Measurements from ENCODE around the gene CAGE1. TPM values are rescaled to one million over a fixed set of nuclear protein-coding genes. Genes with fewer than 3 reads are reported as not detected.
"Not testable (repeated sequence)": the region's sequence is repeated elsewhere in the genome, so short reads cannot be mapped to it uniquely, and the experiment has no call there.

CAGE1 gene
- total RNA-seq, 2 experiments from 2014 or later: 0.27 to 1.1 TPM

- Histone ChIP-seq H3K4me3 (ENCODE audit: low read depth, low read length, poor library complexity, severe bottlenecking) (no peak overlapping the region), H3K4me1 (ENCODE audit: insufficient read depth, low read length, poor library complexity, severe bottlenecking) (no peaks in the 10 kb centered on the region), H3K4me2 (ENCODE audit: low read length) (no peak overlapping the region), H4K20me1 (ENCODE audit: insufficient read depth, low read length) (no peaks in the 10 kb centered on the region), H3K36me3 (ENCODE audit: insufficient read depth, low read length) (no peaks in the 10 kb centered on the region), H3K27ac (ENCODE audit: low read depth, low read length, poor library complexity, severe bottlenecking) (no peak overlapping the region), H3K9me2 (ENCODE audit: insufficient read depth, low read length) (no peaks in the 10 kb centered on the region), H2AFZ (ENCODE audit: low read length) (no peak overlapping the region), H3K9me3 (ENCODE audit: low read length) (no peaks in the 10 kb centered on the region), H3K79me2 (ENCODE audit: insufficient read depth, low read depth, low read length) (no peaks in the 10 kb centered on the region)
- BruUV-seq (replicated peaks): no TSS peak
- TF ChIP-seq EZH2phosphoT487 (IDR thresholded peaks at IDR 0.05; ENCODE audit: borderline replicate concordance, low read depth, low read length): no peak
- TF ChIP-seq CTCF (conservative IDR thresholded peaks at IDR 0.05; ENCODE audit: low read length): no peak
- DNase-seq (ENCODE audit: low spot score): no peak
- intact Hi-C loops (cut with micrococcal nuclease; ENCODE audit: unreplicated experiment): no loop called here
- POLR2A ChIA-PET: interaction anchor here (0.5 to 1.5 kb wide), 3 partner anchors 12 to 517 kb away, joined by 3 to 6 read pairs (median 3); partner anchors contain the start of genes CAGE1 and RIOK1
- CTCF ChIA-PET (ENCODE audit: unreplicated experiment): no interaction called here
These were observed 11.6 kb downstream of the CAGE1 start for GRCh38 chr6:7377961-7378360.

- ChIA-PET CTCF (ENCODE audit: unreplicated experiment) (no interaction called here), POLR2A (interaction anchor here (0.6 to 1.6 kb wide), 2 partner anchors 11 to 155 kb away, joined by 3 to 4 read pairs; no protein-coding TSS in a partner anchor)
- intact Hi-C loops (cut with micrococcal nuclease; ENCODE audit: unreplicated experiment): no loop called here
- TF ChIP-seq CTCF (conservative IDR thresholded peaks at IDR 0.05; ENCODE audit: low read length): no peak
- TF ChIP-seq EZH2phosphoT487 (IDR thresholded peaks at IDR 0.05; ENCODE audit: borderline replicate concordance, low read depth, low read length): no peak
- no peak overlapping the region for H3K4me3 ChIP-seq (ENCODE audit: low read depth, low read length, poor library complexity, severe bottlenecking)
- H3K4me1 ChIP-seq (ENCODE audit: insufficient read depth, low read length, poor library complexity, severe bottlenecking): no peaks in the 10 kb centered on the region
- H3K27ac ChIP-seq (ENCODE audit: low read depth, low read length, poor library complexity, severe bottlenecking): no peak overlapping the region
- BruUV-seq (replicated peaks): no TSS peak
- H3K36me3 ChIP-seq (ENCODE audit: insufficient read depth, low read length): no peaks in the 10 kb centered on the region
- DNase-seq (ENCODE audit: low spot score): no peak
- H2AFZ ChIP-seq (ENCODE audit: low read length): no peak overlapping the region
- no peaks in the 10 kb centered on the region for H3K9me3 ChIP-seq (ENCODE audit: low read length)
- H3K9me2 ChIP-seq (ENCODE audit: insufficient read depth, low read length): no peaks in the 10 kb centered on the region
- no peak overlapping the region for H3K4me2 ChIP-seq (ENCODE audit: low read length)
- no peaks in the 10 kb centered on the region for H4K20me1 ChIP-seq (ENCODE audit: insufficient read depth, low read length)
- no peaks in the 10 kb centered on the region for H3K79me2 ChIP-seq (ENCODE audit: insufficient read depth, low read depth, low read length)
These were observed 15.8 kb downstream of the CAGE1 start for GRCh38 chr6:7373739-7374138.

- intact Hi-C loops (cut with micrococcal nuclease; ENCODE audit: unreplicated experiment): no loop called here
- Histone ChIP-seq H3K9me2 (ENCODE audit: insufficient read depth, low read length) (no peaks in the 10 kb centered on the region), H3K79me2 (ENCODE audit: insufficient read depth, low read depth, low read length) (no peaks in the 10 kb centered on the region), H3K27ac (ENCODE audit: low read depth, low read length, poor library complexity, severe bottlenecking) (no peak overlapping the region), H2AFZ (ENCODE audit: low read length) (no peak overlapping the region), H3K4me1 (ENCODE audit: insufficient read depth, low read length, poor library complexity, severe bottlenecking) (no peaks in the 10 kb centered on the region), H3K36me3 (ENCODE audit: insufficient read depth, low read length) (no peaks in the 10 kb centered on the region), H4K20me1 (ENCODE audit: insufficient read depth, low read length) (no peaks in the 10 kb centered on the region), H3K4me3 (ENCODE audit: low read depth, low read length, poor library complexity, severe bottlenecking) (no peak overlapping the region), H3K9me3 (ENCODE audit: low read length) (no peaks in the 10 kb centered on the region), H3K4me2 (ENCODE audit: low read length) (no peak overlapping the region)
- no peak for DNase-seq (ENCODE audit: low spot score)
- CTCF ChIA-PET (ENCODE audit: unreplicated experiment): no interaction called here
- POLR2A ChIA-PET: no interaction called here
- BruUV-seq (replicated peaks): no TSS peak
- TF ChIP-seq CTCF (conservative IDR thresholded peaks at IDR 0.05; ENCODE audit: low read length) (no peak), EZH2phosphoT487 (IDR thresholded peaks at IDR 0.05; ENCODE audit: borderline replicate concordance, low read depth, low read length) (no peak)
These were observed 22.1 kb downstream of the CAGE1 start for GRCh38 chr6:7367408-7367807.

- H3K79me2 ChIP-seq (ENCODE audit: insufficient read depth, low read depth, low read length); H3K4me1 ChIP-seq (ENCODE audit: insufficient read depth, low read length, poor library complexity, severe bottlenecking); DNase-seq (ENCODE audit: low spot score); H3K9me3 ChIP-seq (ENCODE audit: low read length); BruUV-seq (replicated peaks); H2AFZ ChIP-seq (ENCODE audit: low read length); intact Hi-C loops (cut with micrococcal nuclease; ENCODE audit: unreplicated experiment); CTCF ChIA-PET (ENCODE audit: unreplicated experiment); H3K9me2 ChIP-seq (ENCODE audit: insufficient read depth, low read length); H3K4me3 ChIP-seq (ENCODE audit: low read depth, low read length, poor library complexity, severe bottlenecking); H3K36me3 ChIP-seq (ENCODE audit: insufficient read depth, low read length); H3K27ac ChIP-seq (ENCODE audit: low read depth, low read length, poor library complexity, severe bottlenecking); H3K4me2 ChIP-seq (ENCODE audit: low read length); H4K20me1 ChIP-seq (ENCODE audit: insufficient read depth, low read length): not testable (repeated sequence)
- POLR2A ChIA-PET: interaction anchor here (0.6 to 0.7 kb wide), 3 partner anchors 34 to 828 kb away, joined by 4 to 5 read pairs (median 4); no protein-coding TSS in a partner anchor
These were observed 37.6 kb downstream of the CAGE1 start for GRCh38 chr6:7351916-7352315.

Data from OCI-LY7 (cell line).